GM23248 (cell line): Measurements from ENCODE around the gene LRRFIP1.

Experiments
- EZH2 ChIP-seq: fragments of 200-600 bp; sonication (generic); IDR thresholded peaks from 2 replicates; pipeline ENCODE4 v1.6.1; 2018; ENCODE audit warnings: antibody characterized with exemption, mild to moderate bottlenecking; ENCODE audit not compliant: insufficient read depth, poor library complexity, severe bottlenecking
- EZH2phosphoT487 ChIP-seq: fragments of 200-600 bp; sonication (generic); IDR thresholded peaks from 2 replicates; pipeline ENCODE4 v1.6.1; 2018; ENCODE audit warnings: antibody characterized with exemption, moderate library complexity, mild to moderate bottlenecking, low read depth; ENCODE audit not compliant: insufficient read depth

- TF ChIP-seq EZH2 (no peak), EZH2phosphoT487 (no peak)
Observed at GRCh38 chr2:237786936-237787335, 159.5 kb downstream of the LRRFIP1 start.
